ENCODE measurements around the gene MYO15B.
A peak's percentile ranks its signal among the peaks of the same experiment; 100 is the strongest.
"Not testable (repeated sequence)": the region's sequence is repeated elsewhere in the genome, so short reads cannot be mapped to it uniquely, and the experiment has no call there.

Gene MYO15B

GRCh38 chr17:75589012-75589918 is 1.7 kb downstream of the MYO15B start:
- no peaks in the 10 kb centered on the region for H3K4me1 ChIP-seq (ENCODE audit: insufficient read depth, low read length)
- H3K4me3 ChIP-seq (ENCODE audit: low read length), result peak overlapping the region; percentile 65; the same call in 1 of the 2 replicates
- H3K36me3 ChIP-seq (ENCODE audit: insufficient read depth, low read depth, low read length), result no peaks in the 10 kb centered on the region
- H3K27ac ChIP-seq (ENCODE audit: low read length), result no peak overlapping the region
- H3K9ac ChIP-seq (ENCODE audit: low read depth, low read length), result peak overlapping the region; percentile 59; the same call in 1 of the 2 replicates
- H3K27me3 ChIP-seq (ENCODE audit: insufficient read depth, low read length), result peaks cover 39% of the 10 kb centered on the region
- no peaks in the 10 kb centered on the region for H3K9me3 ChIP-seq (ENCODE audit: insufficient read depth, low read depth, low read length)

- Histone ChIP-seq H3K9ac (ENCODE audit: low read depth, low read length) (peak overlapping the region; percentile 59; the same call in 1 of the 2 replicates), H3K36me3 (ENCODE audit: insufficient read depth, low read depth, low read length) (no peaks in the 10 kb centered on the region), H3K4me3 (ENCODE audit: low read length) (peak overlapping the region; percentile 60; the same call in 1 of the 2 replicates), H3K27ac (ENCODE audit: low read length) (no peak overlapping the region), H3K27me3 (ENCODE audit: insufficient read depth, low read length) (peaks cover 39% of the 10 kb centered on the region), H3K4me1 (ENCODE audit: insufficient read depth, low read length) (no peaks in the 10 kb centered on the region), H3K9me3 (ENCODE audit: insufficient read depth, low read depth, low read length) (no peaks in the 10 kb centered on the region)
Observed at GRCh38 chr17:75589919-75590303, 2.3 kb downstream of the MYO15B start.

GRCh38 chr17:75590314-75590761 is 2.7 kb downstream of the MYO15B start:
- H3K4me1 ChIP-seq (ENCODE audit: insufficient read depth, low read length), result no peaks in the 10 kb centered on the region
- H3K4me3 ChIP-seq (ENCODE audit: low read length), result no peak overlapping the region
- H3K9ac ChIP-seq (ENCODE audit: low read depth, low read length), result no peak overlapping the region
- H3K27ac ChIP-seq (ENCODE audit: low read length), result no peak overlapping the region
- H3K9me3 ChIP-seq (ENCODE audit: insufficient read depth, low read depth, low read length), result no peaks in the 10 kb centered on the region
- peaks cover 39% of the 10 kb centered on the region for H3K27me3 ChIP-seq (ENCODE audit: insufficient read depth, low read length)
- H3K36me3 ChIP-seq (ENCODE audit: insufficient read depth, low read depth, low read length), result no peaks in the 10 kb centered on the region

GRCh38 chr17:75590849-75591721 is 3.5 kb downstream of the MYO15B start:
- Histone ChIP-seq H3K4me3 (ENCODE audit: low read length) (no peak overlapping the region), H3K27ac (ENCODE audit: low read length) (no peak overlapping the region), H3K4me1 (ENCODE audit: insufficient read depth, low read length) (no peaks in the 10 kb centered on the region), H3K9ac (ENCODE audit: low read depth, low read length) (no peak overlapping the region), H3K36me3 (ENCODE audit: insufficient read depth, low read depth, low read length) (no peaks in the 10 kb centered on the region), H3K27me3 (ENCODE audit: insufficient read depth, low read length) (peaks cover 39% of the 10 kb centered on the region), H3K9me3 (ENCODE audit: insufficient read depth, low read depth, low read length) (no peaks in the 10 kb centered on the region)

DNA sequence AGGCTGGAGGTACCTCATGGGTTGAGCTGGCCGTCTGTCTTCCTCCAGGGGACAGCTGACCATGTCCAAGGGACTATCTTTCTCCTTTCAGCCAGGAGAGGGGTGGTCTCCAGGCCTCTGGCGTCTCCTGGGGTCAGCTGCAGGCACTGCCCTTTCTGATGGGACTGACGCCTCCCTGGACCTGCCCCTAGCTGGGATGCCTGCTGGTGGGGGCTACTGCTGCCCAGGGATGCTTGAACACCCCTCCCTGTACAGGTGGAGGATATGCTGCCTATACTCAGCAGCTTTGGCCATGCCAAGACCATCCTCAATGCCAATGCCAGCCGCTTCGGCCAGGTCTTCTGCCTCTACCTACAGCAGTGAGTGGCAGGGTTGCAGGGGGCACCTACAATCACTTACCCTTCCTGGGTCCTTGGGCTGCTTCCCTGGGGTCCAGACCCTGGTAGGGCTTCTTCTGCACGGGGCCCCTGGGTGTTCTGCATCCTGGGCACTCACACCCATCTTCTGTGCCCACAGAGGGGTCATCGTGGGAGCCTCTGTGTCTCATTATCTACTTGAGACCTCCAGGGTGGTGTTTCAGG is 4.2 kb downstream of the MYO15B start:
- Histone ChIP-seq H3K27ac (ENCODE audit: low read length) (no peak overlapping the region), H3K4me1 (ENCODE audit: insufficient read depth, low read length) (no peaks in the 10 kb centered on the region), H3K27me3 (ENCODE audit: insufficient read depth, low read length) (peaks cover 35% of the 10 kb centered on the region), H3K9ac (ENCODE audit: low read depth, low read length) (no peak overlapping the region), H3K4me3 (ENCODE audit: low read length) (no peak overlapping the region), H3K9me3 (ENCODE audit: insufficient read depth, low read depth, low read length) (no peaks in the 10 kb centered on the region), H3K36me3 (ENCODE audit: insufficient read depth, low read depth, low read length) (no peaks in the 10 kb centered on the region)

DNA sequence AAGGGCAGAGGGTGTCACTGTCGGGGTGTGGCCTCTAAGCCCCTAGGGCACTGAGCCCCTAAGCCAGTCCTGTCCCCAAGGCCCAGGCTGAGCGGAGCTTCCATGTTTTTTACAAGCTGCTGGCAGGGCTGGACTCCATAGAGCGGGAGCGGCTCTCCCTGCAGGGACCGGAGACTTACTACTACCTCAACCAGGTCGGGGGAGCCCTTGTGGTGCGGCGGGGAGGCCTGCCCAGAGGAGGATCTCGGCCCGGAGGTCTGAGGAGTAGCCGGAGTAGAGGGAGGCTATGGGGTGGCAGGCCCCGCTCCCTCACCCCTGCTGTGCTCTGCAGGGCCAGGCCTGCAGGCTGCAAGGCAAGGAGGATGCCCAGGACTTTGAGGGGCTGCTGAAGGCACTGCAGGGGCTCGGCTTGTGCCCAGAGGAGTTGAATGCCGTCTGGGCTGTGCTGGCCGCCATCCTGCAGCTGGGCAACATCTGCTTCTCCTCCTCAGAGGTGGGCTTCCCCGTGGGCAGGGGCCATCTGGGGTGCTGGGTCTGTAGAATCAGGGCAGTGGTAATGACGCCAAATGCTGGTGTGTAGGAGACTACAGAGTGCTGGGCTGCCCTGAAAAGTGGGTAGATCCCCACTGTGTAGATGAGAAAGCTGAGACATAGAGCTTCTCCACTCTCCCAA is 4.9 kb downstream of the MYO15B start:
- Histone ChIP-seq H3K27me3 (ENCODE audit: insufficient read depth, low read length) (peaks cover 28% of the 10 kb centered on the region), H3K4me3 (ENCODE audit: low read length) (no peak overlapping the region), H3K9ac (ENCODE audit: low read depth, low read length) (no peak overlapping the region), H3K27ac (ENCODE audit: low read length) (no peak overlapping the region), H3K9me3 (ENCODE audit: insufficient read depth, low read depth, low read length) (no peaks in the 10 kb centered on the region), H3K4me1 (ENCODE audit: insufficient read depth, low read length) (no peaks in the 10 kb centered on the region), H3K36me3 (ENCODE audit: insufficient read depth, low read depth, low read length) (no peaks in the 10 kb centered on the region)

DNA sequence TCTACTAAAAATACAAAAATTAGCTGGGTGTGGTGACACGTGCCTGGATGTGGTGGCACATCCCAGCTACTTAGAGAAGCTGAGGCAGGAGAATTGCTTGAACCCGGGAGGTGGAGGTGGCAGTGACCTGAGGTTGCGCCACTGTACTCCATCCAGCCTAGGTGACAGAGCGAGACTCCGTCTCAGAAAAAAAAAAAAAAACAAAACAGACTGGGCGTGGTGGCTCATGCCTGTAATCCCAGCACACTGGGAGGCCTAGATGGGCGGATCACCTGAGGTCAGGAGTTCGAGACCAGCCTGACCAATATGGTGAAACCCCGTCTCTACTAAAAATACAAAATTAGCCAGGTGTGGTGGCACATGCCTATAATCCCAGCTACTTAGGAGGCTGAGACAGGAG is 5.8 kb downstream of the MYO15B start:
- not testable (repeated sequence) for H3K4me1 ChIP-seq (ENCODE audit: insufficient read depth, low read length); H3K27ac ChIP-seq (ENCODE audit: low read length); H3K9ac ChIP-seq (ENCODE audit: low read depth, low read length); H3K36me3 ChIP-seq (ENCODE audit: insufficient read depth, low read depth, low read length); H3K4me3 ChIP-seq (ENCODE audit: low read length); H3K9me3 ChIP-seq (ENCODE audit: insufficient read depth, low read depth, low read length)
- H3K27me3 ChIP-seq (ENCODE audit: insufficient read depth, low read length), result peaks cover 19% of the 10 kb centered on the region

GRCh38 chr17:75594499-75595283 is 7.1 kb downstream of the MYO15B start:
- H3K9ac ChIP-seq (ENCODE audit: low read depth, low read length), result no peak overlapping the region
- H3K4me1 ChIP-seq (ENCODE audit: insufficient read depth, low read length), result no peaks in the 10 kb centered on the region
- H3K9me3 ChIP-seq (ENCODE audit: insufficient read depth, low read depth, low read length), result no peaks in the 10 kb centered on the region
- H3K36me3 ChIP-seq (ENCODE audit: insufficient read depth, low read depth, low read length), result no peaks in the 10 kb centered on the region
- H3K4me3 ChIP-seq (ENCODE audit: low read length), result no peak overlapping the region
- no peak overlapping the region for H3K27ac ChIP-seq (ENCODE audit: low read length)
- H3K27me3 ChIP-seq (ENCODE audit: insufficient read depth, low read length), result peaks cover 12% of the 10 kb centered on the region

GRCh38 chr17:75595284-75595919 is 7.8 kb downstream of the MYO15B start:
- Histone ChIP-seq H3K27ac (ENCODE audit: low read length) (no peak overlapping the region), H3K9me3 (ENCODE audit: insufficient read depth, low read depth, low read length) (no peaks in the 10 kb centered on the region), H3K36me3 (ENCODE audit: insufficient read depth, low read depth, low read length) (no peaks in the 10 kb centered on the region), H3K4me3 (ENCODE audit: low read length) (no peak overlapping the region), H3K9ac (ENCODE audit: low read depth, low read length) (no peak overlapping the region), H3K27me3 (ENCODE audit: insufficient read depth, low read length) (peaks cover 5% of the 10 kb centered on the region; the same call in 1 of the 2 replicates), H3K4me1 (ENCODE audit: insufficient read depth, low read length) (no peaks in the 10 kb centered on the region)

GRCh38 chr17:75595920-75596313 is 8.3 kb downstream of the MYO15B start:
- H3K9me3 ChIP-seq (ENCODE audit: insufficient read depth, low read depth, low read length), result no peaks in the 10 kb centered on the region
- no peak overlapping the region for H3K4me3 ChIP-seq (ENCODE audit: low read length)
- H3K27me3 ChIP-seq (ENCODE audit: insufficient read depth, low read length), result 0 out of 2 replicates have a peak, but pooled peaks cover under 1% of the 10 kb centered on the region
- H3K36me3 ChIP-seq (ENCODE audit: insufficient read depth, low read depth, low read length), result no peaks in the 10 kb centered on the region
- no peak overlapping the region for H3K9ac ChIP-seq (ENCODE audit: low read depth, low read length)
- H3K4me1 ChIP-seq (ENCODE audit: insufficient read depth, low read length), result no peaks in the 10 kb centered on the region
- no peak overlapping the region for H3K27ac ChIP-seq (ENCODE audit: low read length)

Data from iPS-20b (cell line).